Fibroblast of the aortic adventitia (primary cell): ENCODE data around the gene ACER2. TPM values are rescaled to one million over a fixed set of nuclear protein-coding genes. Genes with fewer than 3 reads are reported as not detected.

ENCODE experiments used
- DNase-seq: peaks from one replicate; pipeline ENCODE4 v3.0.0-alpha.2; 2010; ENCODE audit warnings: low read depth
- H3K4me3 ChIP-seq: 2 replicates; pipeline ENCODE4 v1.5.1; 2011; ENCODE audit warnings: low read depth, mild to moderate bottlenecking, control low read depth, low read length, moderate library complexity
- total RNA-seq: library from RNA; depleted of rRNA; stranded (reverse); fragments of >200 nt; gene quantifications from 2 replicates; pipeline ENCODE4 v1.2.3, GENCODE V29; 2012; ENCODE audit warnings: low replicate concordance
- TF ChIP-seq, protein P1 (sequence below): IDR thresholded peaks from 2 replicates; pipeline ENCODE4 v1.5.1; 2011; ENCODE audit warnings: mild to moderate bottlenecking, low read length, control low read depth, inconsistent platforms; ENCODE audit not compliant: insufficient read depth

The ACER2 gene
- total RNA-seq, 1 donor, result 2.4 TPM

DNA sequence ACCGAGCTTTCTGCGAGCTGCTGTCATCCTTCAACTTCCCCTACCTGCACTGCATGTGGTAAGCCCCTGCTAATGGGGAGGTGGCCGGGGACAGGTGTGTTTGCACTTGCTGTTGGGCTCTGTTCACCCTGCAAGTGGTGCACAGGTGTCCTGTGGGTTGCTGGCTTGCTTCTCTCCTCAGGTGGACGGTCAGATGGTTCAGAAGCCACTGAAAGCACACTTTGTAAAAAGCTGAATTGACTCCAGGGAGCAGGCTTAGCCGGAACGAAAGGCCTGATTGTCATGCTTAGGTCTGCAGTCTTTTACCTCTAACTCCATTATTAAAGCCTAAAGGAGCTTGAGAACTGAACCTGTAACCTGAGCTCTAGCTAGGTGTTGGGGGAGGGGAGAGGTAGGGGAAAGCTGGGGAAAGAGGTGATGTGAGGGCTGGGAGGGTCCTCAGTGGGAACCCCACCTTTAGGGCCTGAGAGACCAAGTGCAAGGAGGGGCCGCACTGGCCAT lies 37.6 kb downstream of the ACER2 start:
- no peak overlapping the region for H3K4me3 ChIP-seq
- DNase-seq, result no peak
- TF ChIP-seq, protein P1, sequence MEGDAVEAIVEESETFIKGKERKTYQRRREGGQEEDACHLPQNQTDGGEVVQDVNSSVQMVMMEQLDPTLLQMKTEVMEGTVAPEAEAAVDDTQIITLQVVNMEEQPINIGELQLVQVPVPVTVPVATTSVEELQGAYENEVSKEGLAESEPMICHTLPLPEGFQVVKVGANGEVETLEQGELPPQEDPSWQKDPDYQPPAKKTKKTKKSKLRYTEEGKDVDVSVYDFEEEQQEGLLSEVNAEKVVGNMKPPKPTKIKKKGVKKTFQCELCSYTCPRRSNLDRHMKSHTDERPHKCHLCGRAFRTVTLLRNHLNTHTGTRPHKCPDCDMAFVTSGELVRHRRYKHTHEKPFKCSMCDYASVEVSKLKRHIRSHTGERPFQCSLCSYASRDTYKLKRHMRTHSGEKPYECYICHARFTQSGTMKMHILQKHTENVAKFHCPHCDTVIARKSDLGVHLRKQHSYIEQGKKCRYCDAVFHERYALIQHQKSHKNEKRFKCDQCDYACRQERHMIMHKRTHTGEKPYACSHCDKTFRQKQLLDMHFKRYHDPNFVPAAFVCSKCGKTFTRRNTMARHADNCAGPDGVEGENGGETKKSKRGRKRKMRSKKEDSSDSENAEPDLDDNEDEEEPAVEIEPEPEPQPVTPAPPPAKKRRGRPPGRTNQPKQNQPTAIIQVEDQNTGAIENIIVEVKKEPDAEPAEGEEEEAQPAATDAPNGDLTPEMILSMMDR, result no peak

DNA sequence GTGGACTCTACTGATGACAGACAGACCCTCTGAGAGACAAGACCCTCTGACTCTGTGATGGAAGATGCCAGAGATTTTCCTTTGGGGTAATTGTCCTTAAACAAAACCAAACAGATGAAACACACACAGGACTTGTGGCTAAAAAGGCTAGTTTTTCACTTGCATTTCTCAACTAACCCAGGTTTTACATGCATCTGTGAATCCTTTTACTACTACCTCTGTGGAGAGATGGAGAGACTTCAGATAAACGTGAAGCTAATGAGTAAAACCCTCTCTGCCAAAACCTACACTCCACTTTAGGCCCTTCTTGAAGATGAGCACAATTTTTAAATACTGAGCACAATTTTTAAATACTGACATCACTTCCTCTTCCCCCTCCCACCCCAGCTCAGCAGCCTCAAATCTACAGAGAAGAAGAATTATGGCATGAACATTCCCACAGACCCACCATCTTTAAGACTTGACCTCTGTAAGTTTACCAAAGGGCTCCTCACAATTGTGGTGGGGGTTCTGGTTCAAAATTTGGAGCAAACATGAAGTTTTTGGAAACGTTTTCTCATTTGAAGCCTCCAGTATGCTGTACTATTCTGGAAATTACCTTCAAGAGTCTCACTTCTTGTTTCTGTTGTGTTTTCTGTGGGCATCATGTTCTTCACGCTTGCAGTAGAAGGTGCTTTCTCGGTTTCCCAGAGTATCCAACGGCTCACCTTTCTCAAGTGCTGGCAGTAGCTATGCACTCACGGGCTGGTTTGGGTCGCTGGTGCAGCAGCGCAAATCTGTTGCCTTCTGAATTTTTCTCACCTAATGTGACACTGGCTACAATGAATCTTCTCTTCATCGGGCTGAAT lies 42.7 kb downstream of the ACER2 start:
- no peak for DNase-seq
- TF ChIP-seq, protein P1, result no peak
- no peak overlapping the region for H3K4me3 ChIP-seq

DNA sequence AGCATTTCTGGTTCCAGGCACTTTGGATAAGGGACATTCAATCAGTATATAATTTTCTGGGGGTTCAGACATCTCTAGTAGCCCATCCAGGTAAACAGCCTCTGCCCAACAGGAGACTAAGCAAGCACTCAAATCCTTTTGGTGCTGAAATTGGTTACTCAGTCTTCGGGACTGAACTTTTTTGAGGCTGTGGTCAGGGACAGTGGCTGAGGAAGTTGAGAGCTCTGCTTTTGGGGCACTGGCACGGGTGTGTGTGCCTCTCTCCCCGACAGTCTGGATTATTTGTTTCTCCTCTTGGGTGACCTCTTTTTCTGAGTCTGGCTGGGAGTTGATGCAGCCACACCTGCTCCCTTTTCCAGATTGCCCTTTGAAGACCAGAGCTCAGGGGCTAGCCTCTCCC lies 47.6 kb downstream of the ACER2 start:
- no peak overlapping the region for H3K4me3 ChIP-seq
- no peak for DNase-seq
- TF ChIP-seq, protein P1, result no peak

DNA sequence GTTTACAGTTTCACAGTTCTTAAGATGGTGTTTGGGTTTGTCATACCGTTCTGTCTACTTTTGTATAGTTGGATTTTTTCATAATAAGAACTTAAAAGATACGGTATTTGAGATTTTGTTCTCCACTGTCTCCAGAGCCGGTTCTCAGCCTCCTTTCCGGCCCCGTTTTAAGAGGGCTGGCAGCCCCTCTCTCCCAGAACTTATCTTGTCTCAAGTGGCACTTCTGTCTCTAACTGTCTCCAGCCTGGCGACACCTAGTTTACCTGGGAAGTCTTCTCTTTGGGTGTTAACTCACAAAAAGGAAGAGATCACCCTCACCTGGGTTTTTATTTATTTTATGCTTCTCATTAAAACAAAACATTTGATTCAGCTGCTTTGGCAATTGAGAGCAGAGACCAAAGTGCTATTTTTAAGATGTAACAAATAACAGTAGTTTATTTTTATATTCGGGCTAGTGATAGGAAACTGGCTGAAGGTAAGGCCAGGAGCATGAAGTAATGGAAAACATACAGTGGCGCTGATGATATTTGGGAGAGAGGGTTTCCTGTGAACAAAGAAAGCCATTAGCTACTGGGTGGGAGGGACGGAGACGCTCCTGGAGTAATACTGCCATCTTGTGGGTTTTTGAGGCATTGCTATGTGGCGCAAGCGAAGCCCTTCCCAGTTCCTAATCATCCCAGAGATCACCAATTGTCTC lies 48.3 kb downstream of the ACER2 start:
- TF ChIP-seq, protein P1, result peak; percentile 98
- peak overlapping the region; percentile 43 for H3K4me3 ChIP-seq
- peak; percentile 87 for DNase-seq

DNA sequence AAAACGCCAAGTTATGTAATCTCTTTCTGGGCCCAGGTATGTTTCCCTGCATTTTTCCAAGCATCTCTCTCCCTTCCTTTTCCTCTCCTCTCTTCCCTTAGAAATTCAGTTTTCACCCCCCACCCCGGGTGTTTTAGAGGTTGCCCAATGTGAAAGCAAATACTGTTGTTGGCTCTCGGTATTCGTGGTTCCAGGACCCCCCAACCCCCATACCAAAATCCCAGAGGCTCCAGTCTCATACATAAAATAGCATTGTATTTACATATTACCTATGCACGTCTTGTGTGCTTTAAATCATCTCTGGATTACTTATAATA lies 48.8 kb downstream of the ACER2 start:
- TF ChIP-seq, protein P1, result no peak
- H3K4me3 ChIP-seq, result peak overlapping the region; percentile 43
- no peak for DNase-seq

DNA sequence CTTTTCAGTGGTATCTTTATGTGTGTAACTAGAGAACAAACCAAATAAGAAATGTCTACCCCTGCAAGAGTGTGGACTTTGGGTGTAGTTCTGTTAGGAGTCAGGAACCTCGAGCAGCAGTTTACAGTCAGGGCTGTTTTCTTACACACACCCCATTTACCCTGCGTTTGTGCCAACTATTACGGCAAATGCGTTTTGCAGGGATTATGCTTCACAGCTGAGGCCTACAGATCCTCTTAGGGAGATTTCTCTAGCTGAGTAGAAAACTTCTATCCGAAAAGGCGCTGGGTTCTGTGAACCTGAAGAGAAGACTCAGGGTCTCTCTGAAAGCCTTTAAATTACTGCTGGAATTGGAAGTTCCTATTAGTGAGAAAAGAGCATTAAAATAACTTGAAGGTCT lies 51.4 kb downstream of the ACER2 start:
- TF ChIP-seq, protein P1, result no peak
- no peak for DNase-seq
- no peak overlapping the region for H3K4me3 ChIP-seq
